ENCODE measurements around the gene TEKT5.

DNA sequence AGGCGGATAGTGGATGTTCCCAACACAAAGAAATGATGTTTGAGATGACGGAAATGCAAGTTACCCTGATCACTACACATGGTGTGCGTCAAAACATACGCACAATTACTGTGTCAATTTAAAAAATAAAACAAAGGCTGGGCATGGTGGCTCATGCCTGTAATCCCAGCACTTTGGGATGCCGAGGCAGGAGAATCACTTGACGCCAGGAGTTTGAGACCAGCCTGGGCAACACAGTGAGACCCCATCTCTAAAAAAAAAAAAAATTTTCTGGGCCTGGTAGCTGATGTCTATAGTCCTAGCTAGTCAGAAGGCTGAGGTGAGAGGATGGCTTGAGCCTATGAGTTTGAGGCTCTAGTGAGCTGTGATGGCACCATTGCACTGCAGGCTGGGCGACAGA is 51.8 kb downstream of the TEKT5 start:
- TF ChIP-seq CTCF (conservative IDR thresholded peaks at IDR 0.05) (no peak), EZH2 (IDR thresholded peaks at IDR 0.05; ENCODE audit: low read depth) (no peak)

Measured in PC-9 (cell line).